K562 (cell line): ENCODE data around the gene GRID2IP. TPM values are rescaled to one million over a fixed set of nuclear protein-coding genes. Genes with fewer than 3 reads are reported as not detected.
A peak's percentile ranks its signal among the peaks of the same experiment; 100 is the strongest.

Experiments
- ATAC-seq: fragments of 200-7000 bp; cut with Tn5 transposase; 3 replicates; pipeline ENCODE4 v1.9.1; 2020; ENCODE audit warnings: moderate library complexity
- BruUV-seq: library from RNA; stranded (reverse); fragments of 400-500 nt; replicated peaks from 2 replicates; lab custom pipeline; 2021; lab: Mats Ljungman, UMichigan
- CTCF ChIA-PET: fragments of 300-600 bp; formaldehyde crosslinking; extraction: SDS; loops from one replicate; lab custom pipeline; 2021; ENCODE audit warnings: low intra/inter-chr PET ratio; lab: Yijun Ruan, JAX
- POLR2A ChIA-PET: fragments of 300-600, 350-650 bp; sonication (Branson Sonifier 250); formaldehyde crosslinking; extraction: SDS; loops from one replicate; lab custom pipeline; 2021; ENCODE audit warnings: antibody characterized with exemption, inconsistent platforms; lab: Yijun Ruan, JAX
- DNase-seq, 4 experiments: peaks; one replicate each; pipeline versions ENCODE4 v3.0.0 to v3.0.0-alpha.2; 2011 to 2018; ENCODE audit warnings: low spot score in 3 of 4, mixed read lengths in 3 of 4; ENCODE audit errors: extremely low read depth in 1 of 4
- FAIRE-seq: peaks from 2 replicates; lab custom pipeline; 2011; peaks lifted over from hg19 to GRCh38; lab: Jason Lieb, UNC
- H2AFZ ChIP-seq: 2 replicates; pipeline ENCODE4 v1.6.0; 2011; ENCODE audit warnings: low read depth, low read length, control low read depth, inconsistent platforms
- H3K27ac ChIP-seq: fragments of 200-600 bp; 3 replicates; pipeline ENCODE4 v1.8.0; 2011; ENCODE audit warnings: low read depth, mild to moderate bottlenecking, control low read depth, inconsistent platforms, low read length, moderate library complexity, mixed read lengths; ENCODE audit errors: extremely low read depth
- H3K27me3 ChIP-seq, 2 experiments: fragments of 300-600 bp in 1 of 2; 2 replicates in 1 of 2; 3 replicates in 1 of 2; pipeline versions ENCODE4 v1.6.0 to v1.8.0; 2011; ENCODE audit warnings: inconsistent platforms in 2 of 2, low read length in 2 of 2, mild to moderate bottlenecking in 1 of 2, mixed read lengths in 1 of 2, moderate library complexity in 1 of 2; ENCODE audit not compliant: control insufficient read depth in 2 of 2, insufficient read depth in 2 of 2
- H3K36me3 ChIP-seq: fragments of 300-600 bp; 3 replicates; pipeline ENCODE4 v1.8.0; 2011; ENCODE audit warnings: mild to moderate bottlenecking, low read length, inconsistent platforms; ENCODE audit not compliant: control insufficient read depth, insufficient read depth
- H3K4me1 ChIP-seq, 2 experiments: fragments of 200-600 bp in 1 of 2; replicated peaks in 1 of 2; 2 replicates in 1 of 2; 3 replicates in 1 of 2; pipeline versions ENCODE4 v1.5.1 to v1.8.0; 2011; ENCODE audit warnings: inconsistent platforms in 2 of 2, low read length in 2 of 2, mild to moderate bottlenecking in 1 of 2, mixed read lengths in 1 of 2, moderate library complexity in 1 of 2; ENCODE audit not compliant: control insufficient read depth in 2 of 2, insufficient read depth in 2 of 2
- H3K4me2 ChIP-seq: 2 replicates; pipeline ENCODE4 v1.6.1; 2011; ENCODE audit warnings: low read length, control low read depth, inconsistent platforms, mixed read lengths; ENCODE audit not compliant: insufficient read depth
- H3K4me3 ChIP-seq: fragments of 200-600 bp; sonication (generic), shearing (Covaris generic); 2 replicates; pipeline ENCODE4 v1.5.1; 2016; ENCODE audit warnings: control low read depth, inconsistent platforms
- H3K79me2 ChIP-seq: fragments of 200-600 bp; 3 replicates; pipeline ENCODE4 v1.8.0; 2011; ENCODE audit warnings: low read length, inconsistent platforms; ENCODE audit not compliant: control insufficient read depth, insufficient read depth
- H3K9ac ChIP-seq, 2 experiments: 2 replicates each; pipeline versions ENCODE4 v1.6.0 to v1.6.1; 2011; ENCODE audit warnings: low read depth in 2 of 2, low read length in 2 of 2, control low read depth in 1 of 2, inconsistent platforms in 1 of 2, mild to moderate bottlenecking in 1 of 2, mixed read lengths in 1 of 2; ENCODE audit not compliant: insufficient read depth in 1 of 2
- H3K9me1 ChIP-seq: one replicate; pipeline ENCODE4 v1.6.0; 2011; ENCODE audit warnings: inconsistent platforms, mild to moderate bottlenecking, low read length, moderate library complexity; ENCODE audit not compliant: control insufficient read depth, insufficient read depth
- H3K9me3 ChIP-seq: replicated peaks from 2 replicates; pipeline ENCODE4 v1.5.1; 2011; ENCODE audit warnings: low read depth, low read length, inconsistent platforms; ENCODE audit not compliant: control insufficient read depth, insufficient read depth
- H4K20me1 ChIP-seq: replicated peaks from 2 replicates; pipeline ENCODE4 v1.6.1; 2011; ENCODE audit warnings: low read length, inconsistent platforms, mixed read lengths; ENCODE audit not compliant: control insufficient read depth, insufficient read depth
- FOXK2 ChIP-seq, 2 experiments: fragments of 450-650 bp; IDR thresholded peaks in 1 of 2; conservative IDR thresholded peaks in 1 of 2; 2 replicates each; pipeline ENCODE4 v1.6.1; 2016; ENCODE audit warnings: low read depth in 2 of 2, mild to moderate bottlenecking in 1 of 2
- HDAC2 ChIP-seq: fragments of 450-650 bp; IDR thresholded peaks from 2 replicates; pipeline ENCODE4 v1.6.1; 2016; ENCODE audit warnings: mild to moderate bottlenecking
- MAFF ChIP-seq: IDR thresholded peaks from 2 replicates; pipeline ENCODE4 v1.6.1; 2012; ENCODE audit warnings: low read length, improper control_type of control experiment
- POLR2G ChIP-seq: fragments of 200-400 bp; formaldehyde crosslinking; IDR thresholded peaks from 2 replicates; pipeline ENCODE4 v1.6.1; 2017; ENCODE audit warnings: low read depth, mild to moderate bottlenecking, antibody characterized with exemption, low read length, moderate library complexity
- TAF1 ChIP-seq: IDR thresholded peaks from 2 replicates; pipeline ENCODE4 v1.6.1; 2011; ENCODE audit warnings: mild to moderate bottlenecking, low read length, moderate library complexity; ENCODE audit not compliant: insufficient read depth, control insufficient read depth, severe bottlenecking; ENCODE audit errors: extremely low read depth
- TAF9B ChIP-seq: fragments of 450-650 bp; IDR thresholded peaks from 2 replicates; pipeline ENCODE4 v1.6.1; 2018; ENCODE audit warnings: mild to moderate bottlenecking; ENCODE audit not compliant: partially characterized antibody
- TRIM24 ChIP-seq, 2 experiments: fragments of 450-650 bp; IDR thresholded peaks; 2 replicates each; pipeline ENCODE4 v1.6.1; 2016
- ZKSCAN3 ChIP-seq: fragments of 250-450 bp; sonication (Bioruptor Pico); IDR thresholded peaks from 2 replicates; pipeline ENCODE4 v1.4.0; 2020
- ZNF324 ChIP-seq: fragments of 250-450 bp; sonication (Bioruptor Pico); IDR thresholded peaks from 2 replicates; pipeline ENCODE4 v1.4.0; 2020; ENCODE audit warnings: mild to moderate bottlenecking
- WGBS: fragments of 100-300 bp; shearing (Covaris generic); methylation state at CpG from one replicate; pipeline ENCODE4 v1.1.6; 2016; ENCODE audit warnings: low coverage, mixed read lengths; ENCODE audit not compliant: insufficient coverage; ENCODE audit errors: missing lambda C conversion rate; 5-methylcytosine and 5-hydroxymethylcytosine counted together
- in situ Hi-C: fragments of 300-500 bp; cut with MboI; formaldehyde crosslinking; loops from 4 replicates; pipeline ENCODE4 v1.15.0; 2018; ENCODE audit warnings: inconsistent platforms, mixed read lengths
- intact Hi-C: fragments of 100-400 bp; cut with micrococcal nuclease; formaldehyde crosslinking; loops from 2 replicates; pipeline ENCODE4 v1.14.2; 2022
- polyA plus RNA-seq, 8 experiments: library from polyadenylated mRNA; depleted of rRNA in 4 of 8; stranded (reverse) in 5 of 8; unstranded in 3 of 8; fragments of >200 nt; fragmentation: Nextera tagmentation in 2 of 8; fragmentation: Illumina TruSeq in 1 of 8; extraction: Ambion mirVana in 2 of 8; extraction: Trizol in 1 of 8; gene quantifications; 2 replicates each; pipeline versions ENCODE4 v1.2.1 to v1.2.3, GENCODE V29; 2011 to 2014; ENCODE audit warnings: inconsistent platforms in 1 of 8, missing spikeins in 1 of 8
- total RNA-seq, 7 experiments: library from RNA; depleted of rRNA in 6 of 7; stranded (reverse); fragments of >200 nt in 6 of 7; fragmentation: Illumina TruSeq in 2 of 7; extraction: Trizol in 2 of 7; gene quantifications; 2 replicates each; pipeline versions ENCODE4 v1.2.1 to v1.2.3, GENCODE V29; 2011 to 2021; ENCODE audit warnings: low replicate concordance in 1 of 7
- TF ChIP-seq, protein P1 (sequence below): sonication (generic); formaldehyde crosslinking; IDR thresholded peaks from 2 replicates; pipeline ENCODE4 v1.8.0; 2023; ENCODE audit warnings: mild to moderate bottlenecking, missing genetic modification reagents
- TF ChIP-seq, protein P2 (sequence below): fragments of 250-450 bp; sonication (Bioruptor Pico); IDR thresholded peaks from 2 replicates; pipeline ENCODE4 v1.8.0; 2022; ENCODE audit warnings: moderate library complexity, mild to moderate bottlenecking, inconsistent platforms

GRID2IP gene
- total and polyA plus RNA-seq, 9 of the 15 experiments (the other 6 are each of a cell fraction or from before 2014, with no cell fraction given), result not detected

DNA sequence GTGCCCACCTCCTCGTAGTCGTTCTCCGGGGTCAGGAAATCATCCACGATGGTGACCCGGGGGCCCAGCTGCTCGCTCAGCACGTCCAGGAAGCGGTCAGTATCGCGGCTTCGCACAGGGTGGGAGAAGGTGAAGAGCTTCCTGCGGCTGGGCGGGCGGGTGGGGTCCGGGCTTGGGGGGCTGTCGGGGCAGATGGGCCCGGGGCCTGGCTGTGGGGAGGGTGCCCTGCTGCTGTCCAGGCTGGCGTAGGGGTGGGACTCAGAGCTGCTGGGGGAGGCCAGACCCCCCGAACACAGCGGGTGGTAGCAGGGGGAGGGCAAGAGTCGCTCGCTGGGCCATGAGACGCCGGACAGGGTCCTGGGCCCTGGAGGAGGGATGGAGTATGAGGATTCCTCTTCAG, 42.3 kb downstream of the GRID2IP start:
- H3K4me2 ChIP-seq, result no peak overlapping the region
- BruUV-seq, result no TSS peak
- H3K9me3 ChIP-seq, result no peaks in the 10 kb centered on the region
- intact Hi-C loops (no loop called here), in situ Hi-C loops (no loop called here)
- POLR2A ChIA-PET, result no interaction called here
- no peaks in the 10 kb centered on the region for H3K36me3 ChIP-seq
- whole genome bisulfite sequencing, result 15% methylated on average over 11 of the region's 24 CpGs
- H3K9me1 ChIP-seq, result no peaks in the 10 kb centered on the region
- no peak overlapping the region for H3K27ac ChIP-seq
- H2AFZ ChIP-seq, result no peak overlapping the region
- TF ChIP-seq ZNF324 (CRISPR knock-in tag), result no peak
- CTCF ChIA-PET, result no interaction called here
- no peak overlapping the region for H3K4me3 ChIP-seq
- H3K9ac ChIP-seq, result no peak overlapping the region
- FAIRE-seq (no peak), DNase-seq (no peak), ATAC-seq (no peak)
- peaks cover 13 to 62% of the 10 kb centered on the region in 2 experiments; a peak in 4 of 5 replicates for H3K27me3 ChIP-seq
- no peaks in the 10 kb centered on the region for H3K79me2 ChIP-seq
- H4K20me1 ChIP-seq, result no peaks in the 10 kb centered on the region; the same call in 1 of the 2 replicates
- peaks cover 13 to 38% of the 10 kb centered on the region in 2 experiments; a peak in 4 of 5 replicates for H3K4me1 ChIP-seq

DNA sequence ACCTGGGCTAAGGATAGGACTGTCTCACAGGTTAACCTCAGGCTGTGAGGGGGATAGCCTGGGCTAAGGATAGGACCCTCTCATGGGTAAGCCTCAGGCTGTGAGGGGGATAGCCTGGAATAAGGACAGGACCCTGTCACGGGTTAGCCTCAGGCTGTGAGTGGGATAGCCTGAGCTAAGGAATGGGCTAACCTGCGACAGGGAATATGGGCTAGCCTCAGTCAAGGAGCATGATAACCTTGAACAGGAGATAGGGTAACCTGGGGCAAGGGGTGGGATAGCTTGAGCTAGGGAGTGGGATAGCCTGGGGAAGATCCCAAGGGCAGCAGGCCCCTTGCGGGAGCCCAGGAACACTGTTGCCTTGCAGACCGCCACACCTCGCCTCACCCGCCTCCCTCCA, 42.7 kb downstream of the GRID2IP start:
- H3K27ac ChIP-seq, result no peak overlapping the region
- ATAC-seq (no peak), DNase-seq (no peak), FAIRE-seq (no peak)
- H3K79me2 ChIP-seq, result no peaks in the 10 kb centered on the region
- H3K4me3 ChIP-seq, result no peak overlapping the region
- peaks cover 13 to 43% of the 10 kb centered on the region in 2 experiments; a peak in 4 of 5 replicates for H3K4me1 ChIP-seq
- no peak overlapping the region for H3K9ac ChIP-seq
- H2AFZ ChIP-seq, result no peak overlapping the region
- H3K36me3 ChIP-seq, result no peaks in the 10 kb centered on the region
- CTCF ChIA-PET, result no interaction called here
- no TSS peak for BruUV-seq
- 16% methylated on average over 6 of the region's 6 CpGs for WGBS
- no peak overlapping the region for H3K4me2 ChIP-seq
- POLR2A ChIA-PET, result interaction anchor here (0.6 kb wide), 1 partner anchor 687 kb away, joined by 3 read pairs; no protein-coding TSS in a partner anchor
- intact Hi-C loops (no loop called here), in situ Hi-C loops (no loop called here)
- TF ChIP-seq MAFF (no peak), TRIM24 (IDR thresholded peaks at IDR 0.05) (peak in 1 of 2 experiments; percentile 87; a peak in 2 of 4 replicates), HDAC2 (0 out of 2 replicates have a peak, but pooled peaks have one; percentile 33), TAF9B (no peak), TAF1 (no peak), FOXK2 (conservative IDR thresholded peaks at IDR 0.05 in 1 of 2, IDR thresholded peaks at IDR 0.05 in 1 of 2; ENCODE audit: low read depth in 2 of 2) (peak in 1 of 2 experiments; percentile 76; a peak in 2 of 4 replicates), POLR2G (no peak), ZKSCAN3 (CRISPR knock-in tag) (peak; percentile 99)
- TF ChIP-seq, protein P1, sequence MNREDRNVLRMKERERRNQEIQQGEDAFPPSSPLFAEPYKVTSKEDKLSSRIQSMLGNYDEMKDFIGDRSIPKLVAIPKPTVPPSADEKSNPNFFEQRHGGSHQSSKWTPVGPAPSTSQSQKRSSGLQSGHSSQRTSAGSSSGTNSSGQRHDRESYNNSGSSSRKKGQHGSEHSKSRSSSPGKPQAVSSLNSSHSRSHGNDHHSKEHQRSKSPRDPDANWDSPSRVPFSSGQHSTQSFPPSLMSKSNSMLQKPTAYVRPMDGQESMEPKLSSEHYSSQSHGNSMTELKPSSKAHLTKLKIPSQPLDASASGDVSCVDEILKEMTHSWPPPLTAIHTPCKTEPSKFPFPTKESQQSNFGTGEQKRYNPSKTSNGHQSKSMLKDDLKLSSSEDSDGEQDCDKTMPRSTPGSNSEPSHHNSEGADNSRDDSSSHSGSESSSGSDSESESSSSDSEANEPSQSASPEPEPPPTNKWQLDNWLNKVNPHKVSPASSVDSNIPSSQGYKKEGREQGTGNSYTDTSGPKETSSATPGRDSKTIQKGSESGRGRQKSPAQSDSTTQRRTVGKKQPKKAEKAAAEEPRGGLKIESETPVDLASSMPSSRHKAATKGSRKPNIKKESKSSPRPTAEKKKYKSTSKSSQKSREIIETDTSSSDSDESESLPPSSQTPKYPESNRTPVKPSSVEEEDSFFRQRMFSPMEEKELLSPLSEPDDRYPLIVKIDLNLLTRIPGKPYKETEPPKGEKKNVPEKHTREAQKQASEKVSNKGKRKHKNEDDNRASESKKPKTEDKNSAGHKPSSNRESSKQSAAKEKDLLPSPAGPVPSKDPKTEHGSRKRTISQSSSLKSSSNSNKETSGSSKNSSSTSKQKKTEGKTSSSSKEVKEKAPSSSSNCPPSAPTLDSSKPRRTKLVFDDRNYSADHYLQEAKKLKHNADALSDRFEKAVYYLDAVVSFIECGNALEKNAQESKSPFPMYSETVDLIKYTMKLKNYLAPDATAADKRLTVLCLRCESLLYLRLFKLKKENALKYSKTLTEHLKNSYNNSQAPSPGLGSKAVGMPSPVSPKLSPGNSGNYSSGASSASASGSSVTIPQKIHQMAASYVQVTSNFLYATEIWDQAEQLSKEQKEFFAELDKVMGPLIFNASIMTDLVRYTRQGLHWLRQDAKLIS (CRISPR knock-in tag), result no peak
- TF ChIP-seq, protein P2, sequence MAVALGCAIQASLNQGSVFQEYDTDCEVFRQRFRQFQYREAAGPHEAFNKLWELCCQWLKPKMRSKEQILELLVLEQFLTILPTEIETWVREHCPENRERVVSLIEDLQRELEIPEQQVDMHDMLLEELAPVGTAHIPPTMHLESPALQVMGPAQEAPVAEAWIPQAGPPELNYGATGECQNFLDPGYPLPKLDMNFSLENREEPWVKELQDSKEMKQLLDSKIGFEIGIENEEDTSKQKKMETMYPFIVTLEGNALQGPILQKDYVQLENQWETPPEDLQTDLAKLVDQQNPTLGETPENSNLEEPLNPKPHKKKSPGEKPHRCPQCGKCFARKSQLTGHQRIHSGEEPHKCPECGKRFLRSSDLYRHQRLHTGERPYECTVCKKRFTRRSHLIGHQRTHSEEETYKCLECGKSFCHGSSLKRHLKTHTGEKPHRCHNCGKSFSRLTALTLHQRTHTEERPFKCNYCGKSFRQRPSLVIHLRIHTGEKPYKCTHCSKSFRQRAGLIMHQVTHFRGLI (CRISPR knock-in tag), result no peak
- peaks cover 13 to 58% of the 10 kb centered on the region in 2 experiments; a peak in 4 of 5 replicates for H3K27me3 ChIP-seq
- no peaks in the 10 kb centered on the region for H3K9me1 ChIP-seq
- H4K20me1 ChIP-seq, result no peaks in the 10 kb centered on the region; the same call in 1 of the 2 replicates
- no peaks in the 10 kb centered on the region for H3K9me3 ChIP-seq
